SU-DHL-6 (cell line): ENCODE measurements around the gene SORBS2.

Experiments
- H2AFZ ChIP-seq: fragments of 200-600 bp; sonication (generic); 2 replicates; pipeline ENCODE4 v1.6.1; 2014; ENCODE audit warnings: low read depth, mild to moderate bottlenecking, moderate library complexity, mixed read lengths, antibody characterized with exemption, low read length; ENCODE audit not compliant: severe bottlenecking
- H3F3A ChIP-seq: fragments of 200-600 bp; shearing (Covaris generic); 2 replicates; pipeline ENCODE4 v1.6.0; 2016; ENCODE audit warnings: antibody characterized with exemption, mild to moderate bottlenecking; ENCODE audit not compliant: insufficient read depth
- H3K27ac ChIP-seq: fragments of 200-600 bp; sonication (generic); 2 replicates; pipeline ENCODE4 v1.5.1; 2016; ENCODE audit warnings: low read depth, mild to moderate bottlenecking, low read length, moderate library complexity, mixed read lengths
- H3K27me3 ChIP-seq: fragments of 200-600 bp; sonication (generic), shearing (Covaris generic); 2 replicates; pipeline ENCODE4 v1.6.0; 2014; ENCODE audit warnings: mild to moderate bottlenecking, low read length
- H3K36me3 ChIP-seq: fragments of 200-600 bp; sonication (generic); 2 replicates; pipeline ENCODE4 v1.6.1; 2014; ENCODE audit warnings: mild to moderate bottlenecking, low read length, mixed read lengths
- H3K4me2 ChIP-seq: fragments of 300-600, 200-600 bp; shearing (Covaris generic), sonication (generic); 2 replicates; pipeline ENCODE4 v1.6.0; 2014; ENCODE audit warnings: low read length, low read depth, mild to moderate bottlenecking; ENCODE audit not compliant: poor library complexity, severe bottlenecking
- H3K4me3 ChIP-seq: fragments of 200-600 bp; sonication (generic); 2 replicates; pipeline ENCODE4 v1.5.1; 2014; ENCODE audit warnings: antibody characterized with exemption, low read length, mild to moderate bottlenecking, mixed read lengths; ENCODE audit not compliant: insufficient read depth, poor library complexity, severe bottlenecking
- H3K79me2 ChIP-seq: fragments of 200-600 bp; sonication (generic); 2 replicates; pipeline ENCODE4 v1.6.1; 2014; ENCODE audit warnings: mild to moderate bottlenecking, low read length, moderate library complexity; ENCODE audit not compliant: insufficient read depth
- H3K9ac ChIP-seq: fragments of 200-600 bp; sonication (generic); 2 replicates; pipeline ENCODE4 v1.7.0; 2014; ENCODE audit warnings: mild to moderate bottlenecking, low read length
- H3K9me2 ChIP-seq: fragments of 200-600 bp; sonication (generic); replicated peaks from 2 replicates; pipeline ENCODE4 v1.6.1; 2014; ENCODE audit warnings: low read length; ENCODE audit not compliant: insufficient read depth
- H3K9me3 ChIP-seq: fragments of 200-600 bp; sonication (generic); 2 replicates; pipeline ENCODE4 v1.6.1; 2014; ENCODE audit warnings: low read length, mixed read lengths; ENCODE audit not compliant: insufficient read depth
- H4K20me1 ChIP-seq: fragments of 200-600 bp; sonication (generic); 2 replicates; pipeline ENCODE4 v1.6.1; 2014; ENCODE audit warnings: low read depth, mild to moderate bottlenecking, antibody characterized with exemption, low read length, moderate library complexity, mixed read lengths
- CTCF ChIP-seq: fragments of 200-600 bp; sonication (generic); IDR thresholded peaks from one replicate; pipeline ENCODE4 v1.5.1; 2017; ENCODE audit warnings: antibody characterized with exemption, mild to moderate bottlenecking, low read length, moderate library complexity; ENCODE audit not compliant: insufficient read depth, poor library complexity, severe bottlenecking
- EZH2phosphoT487 ChIP-seq: fragments of 200-600 bp; sonication (generic), shearing (Covaris generic); conservative IDR thresholded peaks from 2 replicates; pipeline ENCODE4 v1.6.1; 2018; ENCODE audit warnings: mild to moderate bottlenecking, antibody characterized with exemption, low read length, moderate library complexity, mixed read lengths

Gene SORBS2

DNA sequence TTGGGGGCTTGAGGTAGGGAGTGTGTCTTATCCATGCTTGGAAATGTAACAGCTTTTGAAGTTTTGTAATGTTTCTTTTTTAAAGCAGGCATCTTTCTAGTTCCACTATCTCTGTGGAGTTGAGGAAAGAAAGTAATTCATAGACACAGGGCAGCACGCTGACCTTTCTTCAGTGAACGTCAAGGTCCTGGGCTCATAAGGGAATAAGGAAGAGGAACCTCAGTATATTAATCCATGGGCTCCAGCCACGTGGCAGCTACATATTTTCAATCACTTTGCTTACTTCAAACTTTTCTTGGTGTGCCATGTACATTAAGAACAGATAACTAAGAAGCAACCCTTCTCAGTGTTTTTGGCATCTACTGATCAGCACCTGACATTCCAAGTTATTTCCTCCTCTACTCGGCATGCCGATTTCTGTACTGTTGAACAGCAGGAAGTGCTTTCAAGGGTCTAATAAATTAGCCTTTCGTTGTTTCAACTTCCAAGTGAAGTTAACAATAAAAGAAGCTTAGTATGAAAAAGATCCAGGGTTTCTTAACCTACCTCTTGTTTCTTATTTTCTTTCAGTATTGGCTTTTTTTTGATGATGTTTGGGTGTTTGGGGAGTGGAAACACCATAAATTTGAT, 88.2 kb downstream of the SORBS2 start:
- Histone ChIP-seq H3K9me3 (no peaks in the 10 kb centered on the region), H3K9me2 (no peaks in the 10 kb centered on the region), H3K27ac (no peak overlapping the region), H4K20me1 (no peaks in the 10 kb centered on the region), H3K27me3 (no peaks in the 10 kb centered on the region), H3F3A (no peaks in the 10 kb centered on the region), H3K36me3 (no peaks in the 10 kb centered on the region), H3K9ac (no peak overlapping the region), H3K4me3 (no peak overlapping the region), H3K4me2 (no peak overlapping the region), H2AFZ (no peak overlapping the region), H3K79me2 (no peaks in the 10 kb centered on the region)
- TF ChIP-seq EZH2phosphoT487 (no peak), CTCF (no peak)

DNA sequence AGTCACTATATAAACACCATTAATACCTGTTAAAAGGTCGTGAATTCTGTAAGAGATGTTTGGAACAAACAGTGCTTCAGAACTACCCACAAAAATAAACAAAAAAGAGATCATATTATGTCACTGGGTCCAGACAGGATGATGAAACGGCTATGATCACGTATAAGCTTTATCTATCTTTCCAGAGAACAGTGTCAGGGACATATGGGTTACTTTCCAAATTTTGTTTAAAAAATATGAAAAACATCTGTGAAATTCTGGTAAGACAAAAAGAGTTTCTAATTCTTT, 90.0 kb downstream of the SORBS2 start:
- Histone ChIP-seq H3K79me2 (no peaks in the 10 kb centered on the region), H3K4me2 (no peak overlapping the region), H3K27ac (no peak overlapping the region), H3K9ac (no peak overlapping the region), H4K20me1 (no peaks in the 10 kb centered on the region), H3K27me3 (no peaks in the 10 kb centered on the region), H3K4me3 (no peak overlapping the region), H3K9me2 (no peaks in the 10 kb centered on the region), H3F3A (no peaks in the 10 kb centered on the region), H3K36me3 (no peaks in the 10 kb centered on the region), H2AFZ (no peak overlapping the region), H3K9me3 (no peaks in the 10 kb centered on the region)
- TF ChIP-seq EZH2phosphoT487 (no peak), CTCF (no peak)

DNA sequence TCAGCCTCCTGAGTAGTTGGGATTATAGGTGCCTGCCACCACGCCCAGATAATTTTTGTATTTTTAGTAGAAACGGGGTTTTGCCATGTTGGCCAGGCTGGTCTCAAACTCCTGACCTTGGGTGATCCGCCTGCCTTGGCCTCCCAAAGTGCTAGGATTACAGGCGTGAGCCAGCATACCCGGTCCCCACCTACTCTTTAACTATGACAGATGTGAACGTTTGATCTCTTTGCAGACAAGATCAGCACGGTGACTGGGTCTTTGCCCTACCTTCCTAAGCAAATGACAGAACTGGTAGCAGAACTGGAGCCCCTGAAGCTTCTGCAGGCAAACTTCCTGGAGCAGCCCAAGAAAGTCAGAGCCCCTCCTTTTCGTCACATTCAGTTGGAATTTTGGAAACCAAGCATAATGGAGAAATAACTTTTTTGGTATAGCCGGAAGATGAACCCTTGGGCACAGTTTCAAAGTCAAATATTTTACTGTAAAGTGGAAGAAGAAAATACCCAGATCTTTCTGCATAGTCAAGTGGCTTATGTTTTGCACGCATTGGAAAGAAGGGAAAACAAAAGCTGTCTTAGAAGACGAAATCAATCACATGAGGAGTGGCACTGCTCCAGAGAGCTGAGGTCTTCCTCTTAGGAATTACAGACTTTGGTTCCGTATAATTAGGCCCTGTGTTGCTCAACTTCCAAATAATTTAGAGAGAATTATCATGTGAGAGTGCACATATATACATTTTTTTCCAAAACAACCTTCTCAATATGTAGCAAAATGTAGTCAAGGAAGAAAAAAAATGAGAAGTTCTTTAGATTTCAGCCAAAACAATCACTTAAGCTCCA, 90.6 kb downstream of the SORBS2 start:
- H3K27ac ChIP-seq: no peak overlapping the region

More for the DNA sequence above, 90.6 kb downstream of the SORBS2 start:
- Histone ChIP-seq H3K36me3 (no peaks in the 10 kb centered on the region), H3F3A (no peaks in the 10 kb centered on the region), H3K4me2 (no peak overlapping the region), H3K4me3 (no peak overlapping the region), H3K9me2 (no peaks in the 10 kb centered on the region), H2AFZ (no peak overlapping the region), H3K9ac (no peak overlapping the region), H3K27me3 (no peaks in the 10 kb centered on the region), H3K79me2 (no peaks in the 10 kb centered on the region), H4K20me1 (no peaks in the 10 kb centered on the region), H3K9me3 (no peaks in the 10 kb centered on the region)
- TF ChIP-seq CTCF (no peak), EZH2phosphoT487 (no peak)
